ENCODE measurements around the gene ZNF19. TPM values are rescaled to one million over a fixed set of nuclear protein-coding genes. Genes with fewer than 3 reads are reported as not detected.

ZNF19 gene
- total RNA-seq, 1 experiment from 2014 or later: 5.8 TPM

DNA sequence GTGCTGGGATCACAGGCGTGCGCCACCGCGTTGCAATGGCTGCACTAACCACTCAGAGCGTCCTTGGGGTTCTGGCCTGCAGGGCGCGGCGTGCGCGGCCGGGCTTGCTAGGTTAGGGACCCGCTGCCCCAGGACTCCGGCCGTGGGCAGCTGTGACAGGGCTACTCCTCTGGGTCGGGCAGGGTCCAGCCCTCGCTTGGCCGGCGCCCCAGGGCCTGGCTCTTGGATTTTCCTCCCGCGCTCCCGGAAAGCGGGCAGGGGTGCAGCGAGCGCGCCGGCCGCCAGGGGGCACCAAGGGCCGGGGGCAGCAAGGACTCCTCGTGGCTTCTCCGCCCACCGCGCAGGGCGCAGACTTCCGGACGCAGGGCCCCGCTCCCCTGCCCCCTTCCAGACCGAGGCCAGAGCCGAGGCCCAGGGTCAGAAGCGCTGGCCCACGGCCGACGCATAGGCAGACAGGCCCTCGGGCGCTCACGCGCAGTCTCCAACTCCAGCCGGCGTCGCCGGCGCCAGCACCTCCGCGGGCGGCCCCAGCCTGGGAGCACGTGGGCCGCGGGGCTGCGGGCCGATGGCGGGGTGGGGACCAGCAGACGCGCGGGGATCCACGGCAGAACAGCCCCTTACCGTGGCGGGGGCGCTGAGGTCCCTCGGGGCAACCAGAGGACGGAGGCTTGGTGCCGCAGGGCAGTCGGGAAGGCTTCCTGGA is 47.6 kb downstream of the ZNF19 start:
- DNase-seq (ENCODE audit: low spot score): no peak

DNA sequence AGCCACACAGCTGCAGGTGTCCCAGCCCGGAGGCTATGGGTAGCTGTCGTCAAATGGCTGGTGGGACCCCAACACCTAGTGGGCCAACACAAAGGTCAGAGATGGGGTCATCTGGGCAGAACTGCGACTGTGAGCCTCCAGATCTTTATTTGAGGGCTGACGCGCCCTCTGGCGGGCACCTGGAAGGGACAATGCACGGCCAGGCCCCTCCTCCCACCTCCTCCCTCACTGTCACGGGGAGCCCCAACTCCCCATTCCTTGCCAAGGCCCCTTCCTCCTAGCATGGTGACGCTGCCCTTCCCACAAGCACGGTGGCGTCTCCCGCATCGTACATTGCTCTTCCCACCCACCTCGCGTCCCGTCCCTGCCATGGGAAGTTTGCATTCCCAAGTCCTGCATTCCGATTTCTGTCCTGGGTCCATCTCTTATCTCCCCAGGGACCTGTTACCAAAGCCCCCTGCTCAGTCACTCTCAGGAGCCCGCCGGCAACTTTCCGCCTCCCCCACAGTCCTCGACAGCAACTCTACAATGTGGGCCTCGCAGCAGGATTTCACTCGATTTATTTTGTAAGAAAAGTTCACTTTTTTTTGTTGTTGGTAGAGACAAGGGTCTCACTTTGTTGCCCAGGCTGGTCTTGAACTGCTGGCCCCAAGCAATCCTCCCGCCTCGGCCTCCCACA is 48.3 kb downstream of the ZNF19 start:
- no peak for DNase-seq (ENCODE audit: low spot score)

DNA sequence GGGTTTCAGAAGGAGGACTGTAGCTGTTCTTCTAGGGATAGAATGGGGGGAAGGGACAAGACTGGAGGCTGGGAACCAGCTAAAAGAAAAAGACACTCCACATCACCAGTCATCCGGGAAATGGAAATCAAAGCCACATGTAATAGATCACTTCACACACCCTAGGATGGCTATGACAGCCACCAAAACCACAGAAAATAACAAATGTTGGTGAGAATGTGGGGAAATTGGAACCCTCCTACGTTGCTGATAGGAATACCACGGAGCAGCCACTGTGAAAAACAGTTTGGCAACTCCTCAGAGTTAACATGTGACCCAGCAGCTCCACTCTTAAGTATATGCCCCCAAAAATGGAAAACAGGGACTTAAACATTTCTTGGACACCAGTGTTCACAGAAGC is 49.6 kb downstream of the ZNF19 start:
- peak; percentile 13 for DNase-seq (ENCODE audit: low spot score)

DNA sequence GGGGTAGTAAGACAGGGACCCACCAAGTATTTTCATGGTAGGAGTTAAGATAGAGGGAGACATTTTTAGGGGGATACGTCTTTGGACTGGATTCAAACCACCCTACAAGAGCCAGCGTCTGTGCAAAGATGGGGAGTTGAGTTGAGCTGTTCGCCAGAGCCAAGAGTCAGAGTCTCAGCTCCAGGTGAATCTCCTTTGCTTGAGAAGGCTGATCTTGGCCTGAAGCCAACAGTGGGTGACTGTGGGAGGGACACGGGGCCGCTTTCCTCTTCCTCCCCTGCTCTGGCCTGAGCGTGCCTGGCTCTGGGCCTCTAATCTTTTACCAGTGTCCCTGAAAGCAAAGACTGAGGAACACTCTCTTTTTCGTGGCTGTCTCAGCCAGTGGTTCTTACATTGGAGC is 52.7 kb downstream of the ZNF19 start:
- no peak for DNase-seq (ENCODE audit: low spot score)

DNA sequence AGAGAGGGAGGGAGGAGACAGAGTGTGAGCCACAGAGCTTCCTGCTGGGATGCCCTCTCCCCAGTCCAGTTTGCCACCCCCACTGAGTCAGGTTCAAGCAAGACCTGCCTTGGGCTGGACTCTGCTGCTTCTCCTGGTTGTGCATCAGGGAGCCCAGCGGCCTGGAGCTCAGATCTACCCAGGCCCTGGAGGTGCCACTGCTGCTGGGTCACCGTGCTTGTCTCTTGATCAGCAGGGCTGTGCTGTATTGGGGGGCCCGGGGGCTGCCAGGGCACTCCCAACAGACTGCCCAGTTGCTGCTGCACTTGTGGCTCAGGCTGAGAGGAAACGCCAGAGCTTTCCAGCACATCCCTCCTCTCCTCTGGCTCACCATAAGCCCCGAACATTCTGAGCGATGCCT is 56.2 kb downstream of the ZNF19 start:
- DNase-seq (ENCODE audit: low spot score): no peak

DNA sequence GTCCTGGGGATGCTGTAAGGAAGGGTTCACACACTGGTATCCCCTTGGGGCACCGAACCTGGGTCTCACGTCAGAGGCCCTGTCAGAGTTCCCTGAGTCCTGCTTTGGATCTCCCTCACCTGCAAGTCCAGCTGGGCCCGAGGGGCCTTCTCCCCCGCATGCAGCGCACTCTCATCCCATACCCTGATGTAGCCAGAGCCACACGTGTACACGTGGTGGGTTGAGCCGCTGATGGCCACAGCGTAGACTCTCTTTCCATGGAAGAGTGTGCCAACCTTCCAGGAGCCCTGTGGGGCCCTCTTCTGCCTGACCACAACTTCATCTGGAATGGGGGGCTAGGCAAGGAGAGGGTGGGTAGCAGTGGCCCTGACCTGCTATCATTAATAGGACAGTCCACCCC is 57.1 kb downstream of the ZNF19 start:
- no peak for DNase-seq (ENCODE audit: low spot score)

DNA sequence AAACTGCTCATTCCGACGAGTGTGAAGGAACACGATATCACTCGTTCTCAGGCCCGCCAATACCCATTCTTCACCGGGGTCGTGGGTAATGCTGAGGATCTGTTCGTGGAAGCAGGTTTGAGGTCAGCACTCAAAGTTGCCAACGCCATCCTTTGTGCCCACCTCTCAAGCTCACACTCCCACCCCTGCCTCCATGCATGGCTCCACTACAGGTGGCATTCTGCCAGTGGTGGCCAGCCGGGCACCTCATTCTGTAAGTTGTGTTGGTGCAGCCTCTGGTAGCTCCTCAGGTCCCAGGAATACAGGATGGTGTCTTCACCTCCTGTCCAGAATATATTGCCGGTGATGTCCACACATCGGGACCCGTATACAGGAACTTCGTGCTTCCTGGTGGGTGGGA is 57.9 kb downstream of the ZNF19 start:
- no peak for DNase-seq (ENCODE audit: low spot score)

DNA sequence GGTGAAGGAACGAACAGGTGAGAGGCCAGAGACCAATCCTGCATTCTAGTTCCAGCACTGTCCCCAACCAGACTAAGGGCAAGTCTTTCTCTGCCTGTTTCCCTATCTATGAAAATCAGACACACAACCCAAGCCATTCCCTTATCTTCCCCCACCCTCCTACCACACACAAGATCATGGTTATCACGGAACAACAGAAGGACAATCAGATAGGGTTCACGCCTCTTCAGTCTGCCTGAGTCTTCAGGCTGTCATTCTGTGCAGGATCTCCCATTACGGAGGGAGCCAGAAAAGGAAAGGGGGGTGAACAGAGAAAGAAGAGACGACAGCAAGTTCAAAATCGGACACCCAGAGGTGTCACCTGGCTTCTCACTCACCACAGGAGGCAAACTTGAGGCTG is 58.4 kb downstream of the ZNF19 start:
- DNase-seq (ENCODE audit: low spot score): no peak

DNA sequence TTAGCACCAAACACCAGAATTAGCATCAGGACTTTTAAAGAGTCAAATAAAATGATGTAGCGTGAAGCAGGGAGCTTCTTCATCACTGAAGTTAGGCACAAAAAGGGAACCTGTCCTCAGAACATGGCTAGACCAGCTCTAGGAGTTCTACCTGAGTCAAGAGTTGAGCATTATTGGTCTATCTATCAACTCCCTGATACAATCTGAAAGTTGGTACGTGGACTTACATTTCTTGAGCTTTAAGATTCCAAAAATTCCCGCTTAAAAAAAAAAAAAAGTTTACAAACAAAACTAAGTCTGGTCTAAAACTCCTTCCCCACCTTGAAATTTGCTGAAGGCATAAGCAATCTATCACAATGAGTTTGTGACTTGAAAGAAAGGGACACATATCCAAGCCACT is 59.5 kb downstream of the ZNF19 start:
- no peak for DNase-seq (ENCODE audit: low spot score)

DNA sequence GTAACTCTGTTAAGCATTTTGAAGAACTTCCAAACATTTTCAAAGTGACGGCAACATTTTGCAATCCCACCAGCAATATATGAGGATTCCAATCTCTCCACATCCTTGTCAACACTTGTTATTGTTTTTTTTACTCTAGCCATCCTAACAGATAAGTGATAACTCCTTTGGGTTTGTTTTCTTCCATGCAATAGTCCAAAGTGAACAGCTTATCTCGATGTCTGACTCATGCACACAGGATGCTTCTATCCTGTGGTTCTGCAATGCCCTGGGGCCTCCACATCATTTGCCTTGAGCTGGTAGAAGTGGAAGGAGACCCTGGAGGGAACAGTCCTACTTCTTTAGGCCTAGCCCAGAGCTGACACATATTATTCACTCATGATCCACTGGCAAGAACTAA is 60.2 kb downstream of the ZNF19 start:
- peak; percentile 39 for DNase-seq (ENCODE audit: low spot score)

DNA sequence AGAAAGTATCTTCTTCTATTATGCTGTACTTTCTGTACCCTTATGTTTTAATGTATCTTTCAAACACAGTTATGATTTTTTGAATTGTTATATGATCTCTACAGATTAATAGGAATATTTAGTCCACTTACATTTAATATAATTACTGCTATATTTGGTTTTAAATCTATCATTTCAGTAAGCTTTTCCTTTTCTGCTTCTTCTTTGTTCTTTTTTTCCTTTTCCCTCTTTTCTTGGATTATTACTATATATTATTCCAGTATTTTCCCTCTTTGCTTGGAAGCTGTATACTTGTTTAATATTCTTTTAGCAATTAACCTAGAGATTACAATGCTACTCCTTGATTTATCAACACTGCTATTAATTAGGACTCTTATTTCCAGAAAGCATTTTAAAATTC is 60.7 kb downstream of the ZNF19 start:
- no peak for DNase-seq (ENCODE audit: low spot score)

DNA sequence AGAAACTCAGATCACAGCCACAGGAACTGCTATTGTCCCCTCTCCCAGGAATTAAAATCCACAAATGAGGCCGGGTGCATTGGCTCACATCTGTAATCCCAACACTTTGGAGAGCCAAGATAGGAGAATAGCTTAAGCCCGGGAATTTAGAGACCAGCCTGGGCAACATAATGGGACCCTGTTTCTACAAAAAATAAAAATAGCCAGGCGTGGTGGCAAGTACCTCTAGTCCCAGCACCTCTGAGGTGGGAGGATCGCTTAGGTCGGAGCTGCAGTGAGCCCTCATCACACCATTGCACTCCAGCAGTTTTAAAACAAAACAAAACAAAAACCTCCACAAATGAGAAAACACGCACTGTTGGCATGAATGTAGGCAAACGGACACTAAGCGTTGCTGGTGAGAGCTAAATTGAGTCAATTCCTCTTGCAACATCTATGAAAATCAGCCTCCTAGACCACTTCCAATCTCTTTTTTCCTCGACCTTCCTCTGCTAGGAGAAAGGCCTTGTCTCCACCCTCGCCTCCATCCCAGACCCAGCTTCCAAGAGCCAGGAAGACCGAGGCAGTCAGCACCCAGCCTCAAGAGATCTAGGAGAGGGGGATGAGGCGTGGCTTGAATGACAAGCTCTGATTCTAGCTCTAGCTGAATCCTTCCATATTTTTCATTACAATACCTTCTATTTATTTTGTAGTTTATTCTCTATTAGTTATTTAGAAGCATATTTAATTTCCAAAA is 62.1 kb downstream of the ZNF19 start:
- no peak for DNase-seq (ENCODE audit: low spot score)

DNA sequence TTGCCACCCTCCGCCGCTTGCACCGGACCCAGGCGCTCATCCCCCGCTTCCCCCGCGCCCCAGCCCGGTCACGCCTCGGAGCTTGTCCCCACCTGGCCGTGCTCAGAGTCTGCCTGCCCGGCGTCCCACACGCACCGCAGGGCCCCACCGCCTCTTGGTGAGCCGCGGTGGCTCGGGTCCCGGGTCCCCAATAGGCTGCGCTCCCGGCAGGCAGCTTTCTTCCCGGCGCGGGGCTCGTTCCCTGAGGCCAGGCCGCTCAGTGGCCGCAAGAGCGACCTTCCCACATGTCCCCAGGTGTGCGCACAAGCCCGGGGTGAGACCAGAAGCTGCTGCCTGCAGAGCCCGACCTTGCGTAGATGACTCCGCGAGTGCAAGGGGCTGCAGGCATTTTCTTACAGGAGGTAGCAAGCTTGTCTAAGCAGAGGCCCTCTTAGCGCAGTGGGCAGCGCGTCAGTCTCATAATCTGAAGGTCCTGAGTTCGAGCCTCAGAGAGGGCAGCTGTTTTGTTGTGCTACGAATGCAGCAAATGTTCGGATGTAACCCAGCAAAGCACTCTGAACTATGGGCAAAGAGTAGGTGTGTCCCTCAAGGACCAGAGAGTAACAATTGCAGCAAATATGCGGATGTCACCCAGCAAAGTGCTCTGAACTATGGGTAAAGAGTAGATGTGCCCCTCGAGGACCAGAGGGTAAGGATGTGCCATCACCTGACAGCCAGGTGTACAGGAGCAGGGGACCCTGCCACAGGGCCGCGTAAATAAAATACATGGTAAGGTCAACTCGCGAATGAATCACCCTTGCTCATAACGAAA is 62.9 kb downstream of the ZNF19 start:
- no peak for DNase-seq (ENCODE audit: low spot score)

DNA sequence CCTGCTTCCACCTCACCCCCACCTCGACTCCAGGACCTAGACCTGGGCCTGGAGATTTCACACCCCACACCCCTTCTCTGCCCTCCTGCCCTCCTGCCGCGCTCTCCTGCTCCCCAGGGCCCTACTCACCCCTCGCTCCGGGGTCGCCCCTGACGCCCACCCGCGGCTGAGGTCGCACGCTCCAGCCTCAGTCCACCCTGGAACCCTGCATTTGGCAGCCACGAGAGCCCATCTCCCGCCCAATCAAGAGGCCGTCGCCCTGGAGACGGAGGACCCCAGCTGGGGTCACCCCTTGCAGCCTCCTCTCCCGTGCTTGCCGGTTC is 63.4 kb downstream of the ZNF19 start:
- DNase-seq (ENCODE audit: low spot score): no peak

DNA sequence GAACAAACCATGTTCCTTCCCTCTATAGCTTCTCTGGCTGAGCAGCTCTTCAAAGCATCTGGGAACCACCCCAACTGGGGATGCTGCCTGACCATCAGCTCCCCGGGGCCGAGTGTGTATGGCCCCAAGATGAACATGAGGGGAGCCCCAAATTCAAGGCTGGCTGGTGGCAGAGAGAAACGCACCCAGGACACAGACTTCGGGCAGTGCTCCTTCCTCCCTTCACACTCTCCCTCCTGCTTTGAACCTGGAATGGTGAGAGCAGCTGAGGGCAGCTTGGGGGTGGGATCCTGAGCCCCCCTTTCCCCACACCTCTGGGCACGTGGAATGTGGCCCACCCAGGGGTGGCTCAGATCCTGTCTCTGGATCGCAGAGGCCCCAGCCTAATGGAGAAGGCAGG is 64.5 kb downstream of the ZNF19 start:
- DNase-seq (ENCODE audit: low spot score): no peak

DNA sequence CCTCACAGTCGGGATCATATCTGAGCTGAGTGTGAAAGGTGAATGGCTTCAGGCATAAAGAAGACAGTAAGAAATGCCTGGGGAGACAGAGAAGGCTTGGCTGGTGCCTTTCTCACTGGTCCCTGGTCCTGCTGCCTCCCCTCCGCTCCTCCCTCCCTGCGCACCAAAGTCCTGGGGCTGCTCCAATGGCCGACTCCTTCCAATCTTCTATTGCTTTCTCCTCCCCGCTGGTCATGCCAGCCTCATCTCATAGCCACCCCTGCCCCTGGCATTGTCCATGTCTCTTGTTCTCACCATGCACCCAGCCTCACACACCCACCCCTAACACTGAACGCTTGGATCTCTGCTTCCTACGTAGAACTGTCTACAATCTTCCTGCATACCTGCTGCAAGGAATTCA is 65.3 kb downstream of the ZNF19 start:
- no peak for DNase-seq (ENCODE audit: low spot score)

Other genes starting within 250 kb of the ZNF19 start
- 48.7 and 74.4 TPM in 2 replicates for gene CMTR2, start 199.9 kb downstream of the ZNF19 start, total RNA-seq (2014; rRNA removed; shearing (Covaris generic))
- 2.6 and 5.2 TPM in 2 replicates for gene CALB2, start 130.6 kb downstream of the ZNF19 start, total RNA-seq (2014; rRNA removed; shearing (Covaris generic))
- not detected in 2 replicates for gene TLE7, start 47.3 kb downstream of the ZNF19 start, total RNA-seq (2014; rRNA removed; shearing (Covaris generic))
- 10.1 and 16.3 TPM in 2 replicates for gene ZNF23, start 27.1 kb downstream of the ZNF19 start, total RNA-seq (2014; rRNA removed; shearing (Covaris generic))
- 0.55 and 0.60 TPM in 2 replicates for gene CHST4, start 37.1 kb upstream of the ZNF19 start, total RNA-seq (2014; rRNA removed; shearing (Covaris generic))
- gene TAT, start 87.8 kb upstream of the ZNF19 start, total RNA-seq (2014; rRNA removed; shearing (Covaris generic)): not detected in 2 replicates
- 0.14 TPM in 1 of 2 replicates, not detected in the other for gene MARVELD3, start 136.9 kb upstream of the ZNF19 start, total RNA-seq (2014; rRNA removed; shearing (Covaris generic))
- gene PHLPP2, start 235.4 kb upstream of the ZNF19 start, total RNA-seq (2014; rRNA removed; shearing (Covaris generic)): 14.2 and 14.6 TPM in 2 replicates

All from A172 (cell line).